ENCODE results near the gene XPO5. TPM values are rescaled to one million over a fixed set of nuclear protein-coding genes. Genes with fewer than 3 reads are reported as not detected.

The XPO5 gene
- total RNA-seq, 4 donors from 2014 or later, result 14.5 to 36.5 (median 16.0) TPM

- TF ChIP-seq CTCF (IDR thresholded peaks at IDR 0.05; ENCODE audit: low read depth), result no peak
Measured at GRCh38 chr6:43506667-43507471, 69.0 kb downstream of the XPO5 start.

DNA sequence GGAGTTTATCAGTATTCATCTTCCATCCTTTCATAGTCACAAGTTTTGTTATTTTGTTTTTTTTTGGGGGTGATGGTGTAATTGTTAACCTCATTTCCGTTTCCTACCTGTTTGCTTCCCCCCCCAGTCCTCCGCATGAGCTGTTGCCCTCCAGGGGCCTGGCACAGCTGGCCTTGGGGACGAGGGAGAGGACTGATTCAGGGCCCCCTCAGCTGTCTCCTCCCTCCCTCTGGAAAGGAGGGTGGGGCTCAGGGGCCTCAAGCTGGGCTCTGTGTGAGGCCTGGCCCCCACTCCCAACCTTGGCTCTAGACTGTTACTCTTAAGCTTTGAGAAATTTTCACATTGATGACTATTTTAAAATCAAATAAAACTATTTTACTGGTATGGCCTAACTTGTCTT is 69.7 kb downstream of the XPO5 start:
- TF ChIP-seq CTCF (IDR thresholded peaks at IDR 0.05; ENCODE audit: low read depth), result no peak

- TF ChIP-seq CTCF (IDR thresholded peaks at IDR 0.05; ENCODE audit: low read depth), result no peak
Measured at GRCh38 chr6:43505718-43506117, 70.1 kb downstream of the XPO5 start.

- TF ChIP-seq CTCF (IDR thresholded peaks at IDR 0.05; ENCODE audit: low read depth), result no peak
Measured at GRCh38 chr6:43504756-43505593, 70.9 kb downstream of the XPO5 start.

- TF ChIP-seq CTCF (IDR thresholded peaks at IDR 0.05; ENCODE audit: low read depth), result no peak
Measured at GRCh38 chr6:43503443-43503842, 72.4 kb downstream of the XPO5 start.

GRCh38 chr6:43502666-43503065 is 73.2 kb downstream of the XPO5 start:
- TF ChIP-seq CTCF (IDR thresholded peaks at IDR 0.05; ENCODE audit: low read depth), result no peak

DNA sequence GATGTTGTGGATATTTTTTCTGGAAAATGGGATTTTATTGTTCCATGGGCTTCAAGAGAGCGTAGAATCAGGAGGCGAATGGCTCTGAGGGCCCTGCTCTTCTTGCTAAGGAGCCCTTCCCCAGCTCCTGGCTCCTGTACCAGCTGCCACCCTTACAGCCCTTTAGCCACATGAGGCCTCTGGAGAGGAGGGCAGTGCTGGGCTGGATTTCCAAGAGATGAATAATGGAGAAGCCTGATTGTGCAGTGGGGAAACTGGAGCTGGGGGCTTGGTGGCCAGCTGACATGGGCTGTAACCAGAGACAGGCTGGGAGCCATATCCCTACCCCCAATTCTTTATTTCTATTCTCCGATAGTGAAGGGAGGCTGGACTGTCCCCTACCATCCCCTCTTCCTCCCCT is 74.9 kb downstream of the XPO5 start:
- TF ChIP-seq CTCF (IDR thresholded peaks at IDR 0.05; ENCODE audit: low read depth), result no peak
